Skin of body (tissue), 2 donors: ENCODE results near the gene BNC2. TPM values are rescaled to one million over a fixed set of nuclear protein-coding genes. Genes with fewer than 3 reads are reported as not detected.
"Not testable (repeated sequence)": the region's sequence is repeated elsewhere in the genome, so short reads cannot be mapped to it uniquely, and the experiment has no call there.

ENCODE experiments used
- DNase-seq: peaks from one replicate; lab custom pipeline; 2025; lab: John Stamatoyannopoulos, UW
- total RNA-seq: library from RNA; depleted of rRNA; stranded (reverse); fragments of >200 nt; gene quantifications from one replicate; pipeline ENCODE4 v1.2.3, GENCODE V29; 2014

BNC2 gene
- total RNA-seq, 1 donor from 2014 or later, result 30.8 TPM

DNA sequence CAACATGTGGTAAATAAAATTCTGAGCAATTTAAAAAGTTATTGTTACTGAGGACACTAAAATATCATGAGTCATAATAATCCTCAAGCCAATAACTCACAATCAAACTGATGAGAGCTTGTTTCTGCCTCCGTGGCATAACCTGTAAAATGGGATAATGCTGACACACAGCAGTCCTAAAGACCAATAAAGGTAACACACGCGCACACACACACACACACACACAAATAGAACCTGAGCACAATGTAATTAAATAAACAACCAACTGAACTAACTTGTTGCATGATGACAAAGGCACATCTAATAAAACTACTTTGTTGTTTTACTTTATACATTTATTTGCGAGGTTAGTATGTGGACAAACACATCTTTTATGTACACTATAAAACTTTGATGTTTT is 358.2 kb downstream of the BNC2 start:
- no peak for DNase-seq

DNA sequence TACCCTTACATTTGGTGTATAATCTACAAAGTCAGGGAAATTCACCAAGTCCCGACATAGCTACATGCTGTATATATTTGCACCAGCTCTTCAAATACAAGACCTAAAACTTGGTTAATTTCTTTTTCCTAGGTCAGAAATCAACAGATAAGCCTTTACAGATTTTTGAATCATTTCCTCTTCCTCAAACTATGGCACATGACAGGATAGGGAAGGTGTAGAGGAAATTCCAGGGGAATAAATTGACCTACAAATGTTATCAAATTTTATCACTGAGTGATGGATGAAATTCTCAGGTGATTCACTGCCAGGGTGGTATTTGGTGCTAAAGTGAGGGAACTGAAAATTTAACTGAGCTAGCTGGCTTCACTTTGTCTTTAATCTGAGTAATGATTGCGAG is 360.0 kb downstream of the BNC2 start:
- DNase-seq, result no peak

DNA sequence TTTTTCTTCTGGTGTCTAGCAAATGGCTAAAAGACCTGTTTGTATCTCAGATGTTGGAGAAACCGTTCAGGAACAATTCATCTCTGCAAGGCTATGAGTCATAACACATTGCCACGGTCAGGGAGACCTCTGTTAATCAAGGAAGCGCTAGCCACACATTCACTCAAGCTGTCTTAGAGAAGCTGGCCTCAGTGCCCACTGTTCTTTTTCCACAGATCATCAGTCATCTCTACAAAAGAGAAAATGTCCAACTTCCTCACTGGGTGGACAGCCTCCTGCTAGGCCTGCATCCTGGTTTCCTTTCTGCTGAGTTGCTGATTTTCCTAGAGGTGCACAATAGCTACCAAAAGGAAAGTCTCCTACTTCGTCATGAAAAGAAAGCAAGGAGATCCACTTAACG is 360.5 kb downstream of the BNC2 start:
- DNase-seq, result no peak

DNA sequence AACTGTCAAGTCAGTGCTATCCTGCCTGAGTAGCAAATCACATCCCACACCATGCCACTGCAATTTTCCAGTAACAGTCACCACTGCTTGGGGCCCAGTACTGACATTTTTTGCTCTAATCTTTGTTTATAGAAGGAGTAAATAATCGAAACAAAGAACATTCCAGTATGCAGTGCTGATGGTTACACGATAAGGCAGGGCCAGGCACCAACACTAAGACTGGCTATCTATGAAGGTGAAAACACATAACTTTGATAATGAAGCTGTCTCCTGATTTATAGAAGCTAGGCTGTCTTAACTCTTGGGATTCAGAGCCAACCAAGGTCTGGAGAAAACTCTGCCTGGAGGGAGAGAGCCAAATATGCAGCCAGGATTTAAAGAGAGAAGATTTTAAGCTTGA is 365.3 kb downstream of the BNC2 start:
- no peak for DNase-seq

DNA sequence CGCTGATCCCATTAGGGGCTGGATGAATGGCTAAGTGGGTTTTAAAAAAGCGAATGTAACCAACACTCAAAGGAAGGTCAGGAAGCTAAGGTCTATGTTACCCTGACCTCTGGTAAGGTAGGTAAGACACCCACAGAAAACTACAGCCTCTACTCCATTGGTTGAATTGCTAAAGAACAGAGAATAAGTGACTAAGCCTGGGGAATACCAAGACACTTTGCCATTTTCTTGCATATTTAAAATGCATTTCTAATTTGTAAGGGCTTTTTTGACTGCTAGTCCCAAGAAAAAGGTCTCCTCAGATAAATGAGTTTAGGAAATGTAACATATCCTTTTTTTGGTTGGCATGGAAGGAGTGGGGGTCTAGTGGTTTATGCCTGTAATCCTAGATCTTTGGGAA is 368.7 kb downstream of the BNC2 start:
- DNase-seq, result no peak

DNA sequence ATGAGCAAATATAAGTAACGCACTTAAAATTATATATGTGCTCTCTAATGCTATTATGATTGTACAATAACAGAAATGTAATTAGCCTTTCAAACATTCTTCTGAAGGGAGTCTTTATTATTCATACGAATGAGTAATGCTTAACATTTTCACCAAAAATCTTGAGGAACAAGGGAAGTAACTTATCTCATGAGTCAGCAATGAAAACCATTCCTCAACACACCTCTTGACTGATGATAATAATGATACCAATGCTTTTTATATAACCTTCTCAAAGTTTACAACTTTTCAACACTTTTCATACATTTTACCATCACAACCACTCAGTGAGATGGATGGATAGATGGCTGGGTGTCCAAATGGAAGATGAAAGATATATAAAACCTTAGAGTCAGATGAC is 369.3 kb downstream of the BNC2 start:
- DNase-seq, result no peak

DNA sequence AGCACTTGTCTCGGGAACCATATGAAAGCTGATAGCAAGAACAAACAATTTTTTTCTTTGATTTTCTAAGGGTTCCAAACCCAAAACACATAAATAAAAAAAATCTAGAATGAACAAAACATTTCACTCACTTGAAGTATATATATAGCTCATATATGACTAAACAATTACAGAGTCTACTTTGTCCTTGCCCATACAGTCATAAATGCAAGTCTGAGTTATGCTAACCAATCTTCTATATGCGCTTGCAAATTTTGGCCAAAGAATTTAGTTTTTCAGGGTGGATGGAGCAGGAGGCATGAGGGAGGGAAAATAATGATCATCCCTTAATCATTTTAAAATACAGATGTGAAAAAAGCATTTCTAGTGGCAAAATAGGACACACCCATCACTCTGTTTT is 370.1 kb downstream of the BNC2 start:
- no peak for DNase-seq

DNA sequence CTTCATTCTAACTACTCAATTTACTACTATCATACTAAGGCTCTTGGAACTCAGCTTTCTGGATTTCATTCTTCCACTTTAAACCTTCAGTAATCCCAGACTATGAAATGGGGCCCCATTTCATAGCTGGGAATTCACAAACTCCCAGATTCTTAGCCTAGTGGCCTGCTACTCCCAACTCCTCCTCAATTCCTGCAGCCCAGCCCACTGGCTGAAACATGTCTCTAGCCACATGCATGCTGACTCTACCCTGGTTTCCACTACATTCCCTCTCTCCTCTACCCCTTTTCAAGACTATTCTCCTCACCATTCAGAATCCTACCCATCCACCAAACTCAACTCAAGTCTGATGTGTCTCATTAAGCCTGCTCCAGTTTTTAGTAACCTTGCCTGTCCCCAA is 370.6 kb downstream of the BNC2 start:
- no peak for DNase-seq

DNA sequence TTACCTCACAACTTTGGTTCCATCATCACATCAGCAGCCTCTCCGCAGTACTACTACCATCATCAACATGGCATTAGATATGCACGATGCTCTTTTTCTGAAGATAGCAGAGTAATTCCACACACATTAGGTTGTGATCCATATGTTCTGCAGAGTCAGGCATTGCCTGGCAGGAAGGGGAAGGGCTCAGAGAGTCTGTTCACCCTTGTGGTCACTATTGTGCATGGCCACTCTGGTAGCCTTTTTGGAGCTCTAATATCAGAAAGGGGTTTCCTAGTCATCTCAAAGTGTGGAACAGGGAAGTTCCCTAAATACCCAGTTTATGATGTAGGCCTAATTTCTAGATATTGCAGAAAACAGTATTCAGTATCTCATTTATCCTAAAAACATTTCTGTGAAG is 373.6 kb downstream of the BNC2 start:
- DNase-seq, result no peak

DNA sequence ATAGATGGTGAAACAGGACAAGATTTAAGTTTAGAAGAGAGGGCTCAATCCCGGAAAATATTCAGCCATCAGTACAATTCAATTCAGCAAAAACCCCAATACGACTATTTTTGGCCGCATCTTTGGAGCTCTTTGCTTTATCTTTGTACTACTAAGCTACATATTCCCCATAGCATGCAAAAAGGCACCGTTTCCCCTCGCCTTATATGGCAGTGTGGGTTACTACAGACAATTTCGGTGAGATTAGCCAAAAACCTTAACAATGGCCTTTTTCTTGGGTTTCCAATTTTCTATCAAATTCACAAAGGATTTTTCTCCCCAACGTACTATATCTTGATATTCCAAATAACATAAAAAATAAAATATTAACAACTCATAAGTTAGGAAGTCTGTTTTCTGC is 382.6 kb downstream of the BNC2 start:
- no peak for DNase-seq

DNA sequence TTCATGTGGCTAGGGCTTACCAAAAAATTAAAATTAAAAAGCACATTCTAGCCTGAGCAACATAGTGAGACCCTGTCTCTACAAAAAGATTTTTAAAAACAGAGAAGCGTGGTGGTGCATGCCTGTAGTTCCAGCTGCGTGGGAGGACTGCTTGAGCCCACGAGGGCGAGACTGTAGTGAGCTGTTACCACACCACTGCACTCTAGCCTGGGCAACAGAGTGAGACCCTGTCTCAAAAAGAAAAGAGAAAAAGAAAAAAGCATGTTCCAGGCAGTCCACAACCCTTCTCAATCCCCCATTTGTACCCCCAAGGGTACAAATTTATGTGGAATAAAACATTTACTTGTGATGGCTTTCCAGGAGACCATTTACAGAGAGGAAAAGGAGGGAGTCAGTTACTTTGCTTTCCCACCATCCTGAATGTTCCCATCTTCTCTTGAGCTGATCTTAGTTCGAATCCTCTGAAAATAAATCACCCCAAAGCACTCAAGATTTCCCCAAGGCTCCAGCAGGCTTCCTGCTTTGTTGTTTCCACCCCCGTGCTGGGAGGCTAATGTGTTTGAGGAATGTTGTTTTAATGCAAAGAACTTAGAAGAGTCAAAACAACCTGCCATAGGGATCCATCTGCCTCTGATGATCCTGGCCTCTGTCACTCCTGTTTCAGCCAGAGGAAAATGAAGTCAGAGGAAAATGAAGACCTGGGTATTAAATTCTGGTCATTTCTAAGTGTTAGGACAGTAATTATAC is 384.7 kb downstream of the BNC2 start:
- no peak for DNase-seq

DNA sequence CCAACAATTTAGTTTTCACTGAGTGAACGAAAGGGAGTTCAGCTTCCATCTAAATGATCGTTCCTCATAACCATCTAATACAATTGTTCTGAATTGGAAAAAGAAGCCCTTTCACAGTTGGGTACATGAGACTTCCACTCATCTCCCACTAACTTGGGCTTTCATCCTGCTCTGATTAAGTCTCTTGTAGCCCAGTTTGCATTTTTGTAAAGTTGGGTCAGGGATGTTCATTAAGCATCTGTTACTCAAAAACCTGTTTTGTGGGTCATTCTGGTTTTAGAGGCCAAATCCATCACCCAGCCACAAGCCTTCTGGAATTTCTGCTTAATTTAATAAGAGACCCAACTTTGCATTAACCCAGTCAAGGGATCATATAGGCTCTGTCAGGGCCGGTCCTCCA is 385.3 kb downstream of the BNC2 start:
- no peak for DNase-seq

DNA sequence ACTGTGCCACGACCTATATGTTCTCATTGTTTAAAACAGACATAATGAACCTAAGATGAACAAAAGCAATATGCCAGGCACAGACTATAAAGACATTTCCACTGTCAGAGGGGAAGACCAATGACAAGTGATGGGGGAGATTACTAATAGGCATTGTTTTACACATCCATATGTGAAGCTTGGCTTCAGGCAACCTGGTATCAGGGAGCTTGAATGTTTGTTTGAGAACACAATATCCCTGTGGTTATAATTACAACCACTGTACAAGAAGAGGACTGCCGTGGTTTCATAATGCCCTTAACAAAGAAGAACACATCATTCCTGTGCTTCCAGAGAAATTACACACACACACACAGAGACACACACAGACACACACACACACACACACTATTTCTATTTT is 385.7 kb downstream of the BNC2 start:
- no peak for DNase-seq

DNA sequence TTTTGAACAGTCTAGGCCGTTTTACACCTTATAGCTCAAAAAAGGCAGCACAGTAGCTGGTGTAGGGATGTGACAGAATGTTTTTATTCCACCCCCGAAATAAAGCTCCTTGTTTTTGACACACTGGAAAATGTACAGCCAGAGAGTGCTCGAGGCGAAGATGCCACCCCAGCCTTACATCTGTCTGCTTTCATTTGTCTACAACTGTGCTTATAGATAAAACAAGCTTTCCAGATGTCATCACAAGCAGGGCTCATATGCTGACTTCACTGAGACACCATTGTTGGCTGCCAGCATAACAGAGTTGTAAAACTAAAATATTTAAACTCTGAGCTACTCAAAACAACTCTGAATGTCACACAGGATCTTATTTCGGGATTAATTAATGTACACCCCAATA is 386.3 kb downstream of the BNC2 start:
- peak; percentile 29 for DNase-seq

DNA sequence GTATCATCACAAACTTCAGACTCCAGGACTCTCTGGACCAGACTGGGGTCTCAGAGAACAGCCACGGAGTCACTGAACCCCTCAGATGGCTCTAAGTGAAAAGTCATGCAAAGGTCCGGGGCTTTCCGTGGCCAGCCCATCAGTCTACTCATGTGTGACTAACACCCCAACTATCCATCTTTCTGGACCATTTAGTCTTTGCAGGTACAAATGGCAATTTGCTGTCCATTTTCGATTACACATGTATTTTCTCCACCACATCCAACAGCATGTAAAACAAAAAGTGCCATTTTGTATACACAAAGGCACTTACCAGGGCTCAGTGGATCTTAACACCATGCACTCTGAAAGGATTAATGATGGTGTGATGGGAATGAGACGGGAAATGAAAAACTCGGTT is 387.7 kb downstream of the BNC2 start:
- no peak for DNase-seq

DNA sequence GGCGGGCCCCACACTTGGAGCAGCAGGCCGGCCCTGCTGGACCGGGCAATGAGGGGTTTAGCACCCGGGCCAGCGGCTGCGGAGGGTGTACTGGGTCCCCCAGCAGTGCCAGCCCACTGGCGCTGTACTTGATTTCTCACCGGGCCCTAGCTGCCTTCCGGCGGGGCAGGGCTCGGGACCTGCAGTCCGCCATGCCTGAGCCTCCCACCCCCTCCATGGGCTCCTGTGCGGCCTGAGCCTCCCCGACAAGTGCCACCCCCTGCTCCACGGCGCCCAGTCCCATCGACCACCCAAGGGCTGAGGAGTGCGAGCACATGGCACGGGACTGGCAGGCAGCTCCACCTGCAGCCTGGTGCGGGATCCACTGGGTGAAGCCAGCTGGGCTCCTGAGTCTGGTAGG is 389.9 kb downstream of the BNC2 start:
- DNase-seq, result not testable (repeated sequence)

DNA sequence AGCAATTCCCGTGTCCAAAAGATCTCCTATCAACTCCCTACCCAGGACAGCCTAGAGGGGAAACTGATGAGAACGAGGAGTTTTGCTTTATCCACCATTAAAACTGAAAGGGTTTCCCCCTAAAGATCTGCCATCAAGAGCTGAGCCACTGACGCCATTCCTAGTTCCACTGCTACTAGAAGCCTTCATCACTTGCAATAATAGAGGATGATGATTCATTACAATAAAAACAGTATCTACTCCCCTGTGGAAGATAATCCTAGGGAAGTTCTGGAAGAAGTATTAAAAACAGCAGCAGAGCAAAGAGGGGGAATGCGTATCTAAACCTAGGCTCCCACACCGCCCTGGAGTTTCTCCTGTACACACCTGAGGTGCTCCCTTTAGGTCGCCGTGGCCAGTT is 394.5 kb downstream of the BNC2 start:
- no peak for DNase-seq

DNA sequence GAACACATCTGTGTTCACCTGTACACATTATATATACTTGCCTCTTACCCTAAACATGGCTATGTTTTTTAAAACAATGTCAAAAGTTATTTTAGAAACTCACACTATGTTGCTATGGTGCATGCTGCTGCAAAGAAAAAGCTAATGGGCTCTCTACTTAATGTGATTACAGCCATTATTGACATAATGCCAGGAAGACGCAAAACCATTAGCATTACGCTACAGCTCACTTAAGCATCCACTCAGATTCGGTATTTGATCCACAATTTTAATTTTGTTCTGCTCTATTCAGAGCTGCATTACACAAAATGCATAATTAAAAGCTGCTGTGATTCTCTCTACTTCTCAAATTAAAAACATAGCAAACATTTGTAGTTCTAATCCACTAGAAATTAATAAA is 395.2 kb downstream of the BNC2 start:
- no peak for DNase-seq

DNA sequence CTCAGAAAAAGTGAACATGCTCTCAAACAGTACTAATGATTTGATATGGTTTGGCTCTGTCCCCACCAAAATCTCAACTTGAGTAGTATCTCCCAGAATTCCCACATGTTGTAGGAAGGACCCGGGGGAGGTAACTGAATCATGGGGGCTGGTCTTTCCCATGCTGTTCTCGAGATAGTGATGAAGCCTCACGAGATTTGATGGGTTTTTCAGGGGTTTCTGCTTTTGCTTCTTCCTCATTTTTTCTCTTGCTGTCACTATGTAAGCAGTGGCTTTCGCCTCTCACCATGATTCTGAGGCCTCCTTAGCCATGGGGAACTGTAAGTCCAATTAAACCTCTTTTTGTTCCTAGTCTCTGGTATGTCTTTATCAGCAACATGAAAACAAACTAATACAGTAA is 401.3 kb downstream of the BNC2 start:
- no peak for DNase-seq

DNA sequence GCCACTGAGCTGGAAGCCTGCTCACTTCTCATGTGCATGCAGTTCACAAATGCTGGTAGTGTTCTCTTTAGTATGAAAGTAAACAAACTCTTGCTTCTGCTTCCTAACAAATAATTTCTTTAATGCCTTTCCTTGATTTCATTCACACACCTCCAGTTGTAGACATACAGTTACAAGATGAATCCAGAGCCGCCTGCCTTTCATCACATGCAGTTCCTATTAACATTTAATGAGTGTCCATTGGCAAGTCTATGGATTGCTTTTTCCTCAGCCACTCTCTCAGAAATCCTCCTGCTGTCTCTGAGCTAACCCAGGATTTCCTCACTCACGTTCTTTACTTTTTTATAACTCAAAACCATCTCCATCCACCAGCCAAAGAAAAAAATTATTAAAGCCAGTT is 408.6 kb downstream of the BNC2 start:
- DNase-seq, result no peak

DNA sequence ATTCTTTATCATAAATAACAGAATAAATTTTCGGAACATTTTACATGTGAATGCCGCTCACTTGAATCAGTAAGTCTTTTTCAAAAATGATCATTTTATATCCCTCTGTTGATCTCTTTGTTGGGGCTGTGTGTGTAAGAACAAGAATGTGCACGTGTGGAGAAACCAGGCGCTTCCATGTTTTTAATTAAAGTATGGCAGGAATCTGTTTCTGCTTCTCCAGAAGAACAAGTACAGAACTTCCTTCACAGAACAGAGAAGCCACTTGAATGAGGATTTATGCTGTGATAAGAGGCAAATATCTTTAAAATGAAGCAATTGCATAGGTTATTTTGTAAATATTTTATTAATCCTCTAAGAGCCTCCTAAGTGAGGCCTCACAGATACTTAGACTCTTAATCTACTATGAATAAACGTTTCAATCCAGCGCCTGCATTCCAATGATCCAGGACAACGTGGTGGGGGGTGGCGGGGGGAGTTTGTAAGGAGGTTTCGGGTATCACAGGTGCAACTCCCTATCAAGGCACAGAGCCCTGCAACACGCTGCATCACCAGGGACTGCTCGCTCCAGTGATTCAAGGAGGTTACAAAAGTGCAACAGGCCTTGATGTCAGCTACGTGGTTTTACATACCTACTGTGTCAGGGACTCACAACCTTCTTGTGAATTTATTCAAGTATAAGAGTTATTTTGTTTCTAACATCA is 409.2 kb downstream of the BNC2 start:
- no peak for DNase-seq

DNA sequence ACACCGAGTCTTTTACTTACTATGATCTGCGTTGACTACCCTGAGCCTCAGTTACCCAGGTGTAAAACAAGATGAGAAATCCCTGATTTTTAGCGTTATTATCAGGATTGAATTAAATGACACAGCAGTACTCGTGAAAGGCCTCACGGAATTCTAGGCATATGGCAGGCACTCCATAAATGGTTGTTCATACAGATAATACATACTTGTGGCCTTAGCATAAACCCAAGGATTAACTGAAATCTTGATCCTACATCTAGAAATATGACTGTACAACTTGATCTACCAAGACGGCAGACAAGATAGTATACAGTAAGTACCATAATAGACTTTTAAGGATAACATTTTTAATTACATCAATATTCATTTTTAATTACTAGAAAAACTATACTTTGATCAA is 409.8 kb downstream of the BNC2 start:
- DNase-seq, result no peak

DNA sequence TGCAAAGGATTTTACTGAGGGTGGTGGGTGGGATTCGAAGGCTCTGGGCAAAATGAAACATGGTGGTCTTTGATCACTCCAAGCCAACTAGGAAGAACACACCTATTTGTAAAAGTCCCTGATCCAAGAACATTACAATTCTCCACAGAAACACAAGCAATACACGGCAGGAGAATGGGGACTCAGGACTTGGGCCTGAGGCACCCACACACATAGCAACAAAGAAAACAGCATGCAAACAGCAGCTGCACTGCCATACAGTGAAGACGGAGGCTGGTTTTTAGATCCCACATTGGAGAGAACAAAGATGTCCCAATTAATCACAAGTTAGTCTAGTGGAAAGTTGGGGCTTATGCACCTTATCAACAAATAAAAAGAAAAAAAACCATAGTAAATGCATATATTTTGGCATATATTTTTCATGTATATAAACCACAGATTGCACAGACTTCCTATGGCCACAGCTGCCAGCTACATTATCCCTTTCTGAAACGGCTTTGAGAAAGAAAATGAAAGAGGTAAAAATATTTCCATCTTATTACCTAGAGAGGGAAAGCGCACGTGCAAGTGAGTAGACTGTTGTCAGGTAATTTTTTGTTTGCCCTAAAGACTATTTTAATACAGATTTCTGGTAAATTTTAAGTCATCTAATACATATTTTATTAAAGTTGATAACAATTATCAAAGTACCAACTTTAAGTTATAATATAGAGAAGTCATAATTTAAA is 410.9 kb downstream of the BNC2 start:
- no peak for DNase-seq
